ENCODE data around the gene SPHK2.
"Not testable (repeated sequence)": the region's sequence is repeated elsewhere in the genome, so short reads cannot be mapped to it uniquely, and the experiment has no call there.

Gene SPHK2

DNA sequence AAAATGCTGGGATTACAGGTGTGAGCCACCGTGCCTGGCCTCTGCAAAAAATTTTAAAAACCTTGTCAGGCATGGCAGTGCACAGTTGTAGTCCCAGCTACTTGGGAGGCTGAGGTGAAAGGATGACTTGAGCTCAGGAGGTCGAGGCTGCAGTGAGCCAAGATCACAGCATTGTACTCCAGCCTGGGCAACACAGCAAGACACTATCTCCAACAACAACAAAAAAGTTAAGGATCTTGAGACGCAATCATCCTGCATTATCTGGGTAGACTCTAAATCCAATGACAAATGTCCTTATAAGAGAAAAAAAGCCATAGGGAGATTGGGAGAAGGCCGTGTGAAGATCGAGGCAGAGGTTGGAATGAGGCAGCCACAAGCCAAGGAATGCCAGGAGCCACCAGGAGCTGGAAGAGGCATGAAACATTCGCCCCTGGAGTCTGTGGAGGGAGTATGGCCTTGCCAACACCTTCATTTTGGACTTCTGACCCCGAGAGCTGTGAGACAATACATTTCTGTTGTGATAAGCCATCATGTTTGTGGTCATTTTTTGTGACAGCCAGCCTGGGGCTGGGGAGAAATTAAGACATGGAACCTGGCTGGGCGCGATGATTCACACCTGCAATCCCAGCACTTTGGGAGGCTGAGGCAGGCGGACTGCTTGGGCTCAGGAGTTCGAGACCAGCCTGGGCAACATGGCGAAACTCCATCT, 31.8 kb downstream of the SPHK2 start:
- peaks cover 4% of the 10 kb centered on the region; the same call in 1 of the 2 replicates for H3K4me1 ChIP-seq (ENCODE audit: insufficient read depth, low read length)
- H3K9me3 ChIP-seq (ENCODE audit: insufficient read depth, low read depth, low read length) = no peaks in the 10 kb centered on the region
- 93% methylated on average over 10 of the region's 12 CpGs for WGBS
- H3K27me3 ChIP-seq (ENCODE audit: insufficient read depth, low read length) = no peaks in the 10 kb centered on the region
- no peak overlapping the region for H3K4me3 ChIP-seq (ENCODE audit: low read length)
- no peaks in the 10 kb centered on the region for H3K36me3 ChIP-seq (ENCODE audit: insufficient read depth, low read length)
- H3K27ac ChIP-seq (ENCODE audit: low read depth, low read length) = no peak overlapping the region
- H3K9ac ChIP-seq (ENCODE audit: low read depth, low read length) = no peak overlapping the region

DNA sequence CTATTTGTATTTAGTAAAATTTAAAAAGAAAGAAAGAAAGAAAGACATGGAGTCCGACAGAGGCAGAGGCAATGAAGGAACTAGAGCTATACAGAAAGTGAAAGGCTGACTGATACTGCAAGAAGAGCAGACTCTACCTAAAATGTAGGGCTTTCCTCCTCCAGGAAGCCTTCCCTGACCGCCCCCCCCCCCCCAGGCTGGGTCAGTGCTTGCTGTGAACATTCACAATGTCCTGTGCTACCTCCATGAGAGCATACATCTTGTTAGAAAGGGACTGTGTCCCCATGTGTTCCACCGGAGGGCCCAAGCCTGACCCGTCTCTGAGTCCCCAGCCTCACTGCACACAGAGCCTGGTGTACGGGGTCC, 32.4 kb downstream of the SPHK2 start:
- no peaks in the 10 kb centered on the region for H3K36me3 ChIP-seq (ENCODE audit: insufficient read depth, low read length)
- no peak overlapping the region for H3K27ac ChIP-seq (ENCODE audit: low read depth, low read length)
- 74% methylated on average over 5 of the region's 5 CpGs for WGBS
- H3K9ac ChIP-seq (ENCODE audit: low read depth, low read length) = no peak overlapping the region
- no peaks in the 10 kb centered on the region for H3K27me3 ChIP-seq (ENCODE audit: insufficient read depth, low read length)
- no peaks in the 10 kb centered on the region for H3K9me3 ChIP-seq (ENCODE audit: insufficient read depth, low read depth, low read length)
- no peak overlapping the region for H3K4me3 ChIP-seq (ENCODE audit: low read length)
- H3K4me1 ChIP-seq (ENCODE audit: insufficient read depth, low read length) = peaks cover 4% of the 10 kb centered on the region; the same call in 1 of the 2 replicates

DNA sequence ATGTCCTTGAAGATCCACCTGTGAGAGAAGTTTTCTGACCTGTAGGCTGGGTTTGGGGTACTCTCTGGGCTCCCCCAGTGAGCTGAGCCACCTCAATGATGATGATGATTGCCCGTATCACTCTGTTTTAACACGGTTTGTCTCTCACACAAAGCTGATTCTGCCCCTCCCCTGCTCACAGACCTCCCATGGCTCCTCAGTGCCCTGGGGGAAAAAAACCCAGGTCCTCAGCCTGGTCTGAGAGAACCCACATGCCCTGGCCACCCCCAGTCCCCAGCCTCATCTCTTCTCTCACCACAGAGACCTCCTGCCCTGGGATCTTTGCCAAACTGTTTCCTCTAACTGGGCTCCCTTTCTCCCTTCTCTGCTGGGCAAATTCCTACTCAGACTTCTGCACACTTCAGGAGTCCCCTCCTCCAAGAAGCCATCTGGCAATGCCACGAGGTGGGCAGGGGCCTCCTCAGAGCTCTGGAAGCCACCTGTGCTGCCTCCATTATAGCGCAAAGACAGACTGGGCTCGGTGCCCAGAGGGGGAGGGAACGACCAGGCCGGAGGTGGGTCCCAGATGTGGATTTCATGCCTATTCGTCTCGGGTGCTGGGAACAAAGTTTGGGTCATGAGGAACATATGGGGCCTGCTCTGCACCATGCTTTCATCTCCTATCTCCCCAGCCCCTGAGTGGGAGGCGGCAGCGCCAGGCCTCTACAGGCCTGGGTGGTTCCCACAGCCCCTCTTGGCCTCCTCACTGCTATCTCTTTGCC, 35.2 kb downstream of the SPHK2 start:
- no peaks in the 10 kb centered on the region for H3K9me3 ChIP-seq (ENCODE audit: insufficient read depth, low read depth, low read length)
- peak overlapping the region; percentile 26; the same call in 1 of the 2 replicates for H3K9ac ChIP-seq (ENCODE audit: low read depth, low read length)
- no peak overlapping the region for H3K27ac ChIP-seq (ENCODE audit: low read depth, low read length)
- H3K4me1 ChIP-seq (ENCODE audit: insufficient read depth, low read length) = peaks cover 7% of the 10 kb centered on the region; the same call in 1 of the 2 replicates
- no peaks in the 10 kb centered on the region for H3K27me3 ChIP-seq (ENCODE audit: insufficient read depth, low read length)
- H3K4me3 ChIP-seq (ENCODE audit: low read length) = no peak overlapping the region
- WGBS = 78% methylated on average over 11 of the region's 11 CpGs
- H3K36me3 ChIP-seq (ENCODE audit: insufficient read depth, low read length) = no peaks in the 10 kb centered on the region

DNA sequence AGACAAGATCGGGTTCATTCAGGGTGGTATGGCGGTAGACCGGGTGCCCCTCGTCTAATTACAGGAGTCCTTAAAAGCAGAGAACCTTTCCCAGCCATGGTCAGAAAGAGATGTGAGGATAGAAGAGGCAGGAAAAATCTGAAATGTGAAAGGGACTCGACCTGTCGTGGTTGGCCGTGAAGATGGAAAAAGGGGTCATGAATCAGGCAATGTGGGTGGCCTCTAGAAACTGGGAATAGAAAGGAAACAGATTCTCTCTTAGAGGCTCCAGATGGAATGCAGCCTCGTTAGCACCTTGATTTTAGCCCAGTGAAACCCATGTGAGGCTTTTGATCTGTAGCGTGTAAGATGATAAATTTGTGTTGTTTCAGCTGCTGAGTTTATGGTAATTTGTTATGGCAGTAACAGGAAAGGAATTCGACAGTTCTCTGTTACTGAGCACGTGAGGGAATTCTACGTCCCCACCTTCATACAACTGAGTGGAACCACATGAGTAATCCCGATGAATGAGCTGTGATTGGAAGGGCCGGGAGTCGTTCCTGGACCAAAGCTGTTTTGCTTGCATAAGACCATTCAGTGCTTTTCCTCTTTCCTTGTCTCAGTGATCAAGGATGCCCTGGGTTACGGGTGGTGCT, 37.7 kb downstream of the SPHK2 start:
- Histone ChIP-seq H3K36me3 (ENCODE audit: insufficient read depth, low read length) (no peaks in the 10 kb centered on the region), H3K27ac (ENCODE audit: low read depth, low read length) (no peak overlapping the region), H3K4me3 (ENCODE audit: low read length) (no peak overlapping the region), H3K27me3 (ENCODE audit: insufficient read depth, low read length) (no peaks in the 10 kb centered on the region), H3K9me3 (ENCODE audit: insufficient read depth, low read depth, low read length) (no peaks in the 10 kb centered on the region), H3K4me1 (ENCODE audit: insufficient read depth, low read length) (peaks cover 7% of the 10 kb centered on the region; the same call in 1 of the 2 replicates), H3K9ac (ENCODE audit: low read depth, low read length) (no peak overlapping the region)
- WGBS = 48% methylated on average over 16 of the region's 16 CpGs

DNA sequence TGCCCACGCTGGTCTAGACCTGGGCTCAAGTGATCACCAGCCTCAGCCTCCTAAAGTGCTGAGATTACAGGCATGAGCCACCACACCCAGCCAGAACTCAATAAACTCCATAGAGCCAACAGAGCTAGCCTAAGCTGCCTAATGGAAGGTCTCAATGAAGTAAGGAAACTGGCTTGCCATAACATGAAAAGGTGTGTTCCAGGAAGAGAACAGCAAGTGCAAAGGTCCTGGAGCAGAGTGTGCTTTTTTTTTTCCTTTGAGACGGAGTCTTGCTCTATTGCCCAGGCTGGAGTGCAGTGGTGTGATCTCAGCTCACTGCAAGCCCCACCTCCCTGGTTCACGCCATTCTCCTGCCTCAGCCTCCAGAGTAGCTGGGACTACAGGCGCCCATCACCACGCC, 38.5 kb downstream of the SPHK2 start:
- 97% methylated on average over 5 of the region's 5 CpGs for WGBS
- not testable (repeated sequence) for H3K4me1 ChIP-seq (ENCODE audit: insufficient read depth, low read length); H3K36me3 ChIP-seq (ENCODE audit: insufficient read depth, low read length); H3K4me3 ChIP-seq (ENCODE audit: low read length); H3K27me3 ChIP-seq (ENCODE audit: insufficient read depth, low read length); H3K9ac ChIP-seq (ENCODE audit: low read depth, low read length); H3K9me3 ChIP-seq (ENCODE audit: insufficient read depth, low read depth, low read length); H3K27ac ChIP-seq (ENCODE audit: low read depth, low read length)

DNA sequence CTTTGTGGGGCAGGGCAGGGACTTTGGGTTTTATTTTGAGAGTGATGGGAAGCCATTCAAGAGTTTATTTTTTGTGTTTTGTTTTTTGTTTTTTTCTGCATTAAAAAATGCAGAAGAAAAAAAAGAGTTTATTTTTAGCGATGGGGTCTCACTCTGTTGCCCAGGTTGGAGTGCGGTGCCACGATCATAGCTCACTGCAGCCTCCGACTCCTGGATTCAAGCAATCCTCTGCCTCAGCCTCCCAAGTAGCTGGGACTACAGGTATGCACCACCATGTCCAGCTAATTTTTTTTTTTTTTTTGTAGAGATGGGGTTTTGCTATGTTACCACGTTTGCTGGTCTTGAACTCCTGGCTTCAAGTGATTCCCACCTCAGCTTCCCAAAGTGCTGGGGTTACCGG, 39.2 kb downstream of the SPHK2 start:
- no peaks in the 10 kb centered on the region for H3K9me3 ChIP-seq (ENCODE audit: insufficient read depth, low read depth, low read length)
- WGBS = 96% methylated on average over 6 of the region's 6 CpGs
- H3K4me3 ChIP-seq (ENCODE audit: low read length) = no peak overlapping the region
- H3K27ac ChIP-seq (ENCODE audit: low read depth, low read length) = no peak overlapping the region
- no peak overlapping the region for H3K9ac ChIP-seq (ENCODE audit: low read depth, low read length)
- no peaks in the 10 kb centered on the region for H3K36me3 ChIP-seq (ENCODE audit: insufficient read depth, low read length)
- H3K27me3 ChIP-seq (ENCODE audit: insufficient read depth, low read length) = no peaks in the 10 kb centered on the region
- peaks cover 7% of the 10 kb centered on the region; the same call in 1 of the 2 replicates for H3K4me1 ChIP-seq (ENCODE audit: insufficient read depth, low read length)

DNA sequence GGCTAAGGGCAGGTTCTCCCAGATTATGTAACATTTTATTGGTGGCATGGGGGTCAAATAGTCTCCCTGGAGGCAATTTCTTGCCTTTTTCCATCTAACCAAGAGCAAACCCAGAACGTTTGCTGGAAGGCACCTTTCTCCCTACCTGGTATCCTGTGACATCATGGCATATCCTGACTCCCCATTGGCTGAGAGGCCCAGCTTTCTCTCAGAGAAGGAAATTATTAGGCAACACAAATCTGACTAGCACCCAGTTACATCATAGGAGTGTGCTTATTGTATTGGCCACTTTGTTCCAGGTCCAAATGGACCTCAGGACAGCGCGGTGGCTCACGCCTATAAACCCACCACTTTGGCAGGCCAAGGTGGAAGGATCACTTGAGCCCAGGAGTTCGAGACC, 40.5 kb downstream of the SPHK2 start:
- Histone ChIP-seq H3K36me3 (ENCODE audit: insufficient read depth, low read length) (no peaks in the 10 kb centered on the region), H3K9ac (ENCODE audit: low read depth, low read length) (no peak overlapping the region), H3K4me1 (ENCODE audit: insufficient read depth, low read length) (peaks cover 4% of the 10 kb centered on the region; the same call in 1 of the 2 replicates), H3K9me3 (ENCODE audit: insufficient read depth, low read depth, low read length) (no peaks in the 10 kb centered on the region), H3K4me3 (ENCODE audit: low read length) (no peak overlapping the region), H3K27ac (ENCODE audit: low read depth, low read length) (no peak overlapping the region), H3K27me3 (ENCODE audit: insufficient read depth, low read length) (no peaks in the 10 kb centered on the region)
- WGBS = 88% methylated on average over 5 of the region's 5 CpGs

DNA sequence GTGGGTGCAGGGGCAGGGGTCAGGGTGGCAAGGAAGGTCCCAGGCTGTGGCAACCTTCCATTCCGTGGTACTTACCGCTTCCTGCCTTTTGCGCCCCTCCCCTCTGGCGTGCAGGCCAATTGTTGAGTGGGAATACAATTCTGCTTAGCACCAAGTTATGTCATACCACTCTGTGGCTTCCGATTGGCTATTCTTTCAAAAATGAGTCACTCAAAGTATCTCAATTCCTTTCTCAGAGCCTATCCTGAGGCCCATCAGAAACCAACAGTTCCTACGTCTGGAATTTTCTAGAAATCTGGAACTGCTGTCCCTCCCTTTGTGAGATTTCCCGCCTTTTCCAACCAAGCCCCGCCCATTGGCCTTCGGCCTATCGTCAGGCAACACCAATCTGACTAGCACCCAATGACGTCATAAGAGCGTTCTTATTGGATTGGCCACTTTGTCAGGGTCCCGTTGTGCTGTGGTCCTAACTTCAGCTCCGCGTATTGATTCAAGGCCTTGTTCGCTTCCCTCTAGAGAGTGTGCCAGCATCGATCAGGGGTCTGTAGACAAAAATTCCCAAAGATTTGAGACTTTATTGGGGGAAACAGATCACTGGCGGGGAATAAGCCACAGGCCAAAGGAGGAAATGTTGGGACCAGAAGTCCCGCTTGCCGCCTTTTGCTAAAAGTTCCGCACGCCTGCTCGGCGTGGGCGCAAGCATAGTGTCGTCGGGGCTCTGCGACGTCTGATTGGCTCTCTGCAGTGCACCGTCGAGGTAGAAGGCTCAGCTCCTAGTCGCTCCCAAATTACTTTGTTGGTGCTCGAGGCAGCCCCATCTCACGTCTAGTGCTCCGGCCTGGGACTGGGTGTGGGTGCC, 41.8 kb downstream of the SPHK2 start:
- Histone ChIP-seq H3K27me3 (ENCODE audit: insufficient read depth, low read length) (no peaks in the 10 kb centered on the region), H3K27ac (ENCODE audit: low read depth, low read length) (no peak overlapping the region), H3K9ac (ENCODE audit: low read depth, low read length) (no peak overlapping the region), H3K4me3 (ENCODE audit: low read length) (no peak overlapping the region), H3K9me3 (ENCODE audit: insufficient read depth, low read depth, low read length) (no peaks in the 10 kb centered on the region), H3K36me3 (ENCODE audit: insufficient read depth, low read length) (no peaks in the 10 kb centered on the region), H3K4me1 (ENCODE audit: insufficient read depth, low read length) (0 out of 2 replicates have a peak, but pooled peaks cover 3% of the 10 kb centered on the region)
- WGBS = 88% methylated on average over 35 of the region's 35 CpGs

DNA sequence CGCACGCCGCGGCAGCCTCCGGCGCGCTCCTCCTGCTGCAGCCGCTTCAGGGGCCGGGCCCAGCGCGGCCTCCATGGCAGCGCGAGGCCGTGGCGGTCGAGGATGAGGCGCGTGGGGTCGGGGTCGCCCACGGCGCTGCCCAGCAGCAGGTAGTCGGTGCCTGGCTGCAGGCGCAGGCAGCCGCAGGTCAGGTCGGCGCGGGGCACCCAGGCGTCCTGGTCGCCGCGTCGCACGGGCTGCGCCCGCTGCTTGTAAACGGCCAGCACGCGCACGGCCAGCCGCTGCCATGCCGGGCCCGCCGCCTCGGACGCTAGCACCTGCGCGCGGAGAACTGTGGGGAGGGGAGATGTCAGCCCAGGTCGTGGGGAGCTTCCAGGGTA, 42.4 kb downstream of the SPHK2 start:
- H3K27ac ChIP-seq (ENCODE audit: low read depth, low read length) = no peak overlapping the region
- H3K27me3 ChIP-seq (ENCODE audit: insufficient read depth, low read length) = no peaks in the 10 kb centered on the region
- H3K36me3 ChIP-seq (ENCODE audit: insufficient read depth, low read length) = no peaks in the 10 kb centered on the region
- WGBS = 96% methylated on average over 50 of the region's 50 CpGs
- no peaks in the 10 kb centered on the region for H3K9me3 ChIP-seq (ENCODE audit: insufficient read depth, low read depth, low read length)
- H3K4me3 ChIP-seq (ENCODE audit: low read length) = no peak overlapping the region
- 0 out of 2 replicates have a peak, but pooled peaks cover 3% of the 10 kb centered on the region for H3K4me1 ChIP-seq (ENCODE audit: insufficient read depth, low read length)
- no peak overlapping the region for H3K9ac ChIP-seq (ENCODE audit: low read depth, low read length)

DNA sequence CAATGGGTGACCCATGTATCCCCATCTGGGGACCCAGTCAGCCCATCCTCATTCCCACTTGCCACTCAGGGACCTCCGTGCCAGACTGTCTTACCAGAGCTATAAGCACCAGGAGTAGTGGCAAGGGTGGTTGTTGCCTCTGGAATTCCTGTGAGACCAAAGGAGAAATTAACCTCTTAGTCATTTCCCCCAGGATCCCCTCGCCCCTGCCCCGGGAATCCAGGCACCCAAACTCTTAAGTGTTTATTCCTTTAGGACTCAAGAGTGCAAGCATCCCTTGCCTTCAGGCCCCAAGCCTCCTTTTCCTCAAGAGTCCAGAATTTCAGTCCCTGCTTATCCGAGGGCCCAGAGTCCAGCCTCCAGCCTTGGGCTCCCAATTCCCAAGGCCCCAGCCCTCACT, 44.4 kb downstream of the SPHK2 start:
- 91% methylated on average over 4 of the region's 4 CpGs for WGBS
- H3K9ac ChIP-seq (ENCODE audit: low read depth, low read length) = no peak overlapping the region
- no peaks in the 10 kb centered on the region for H3K4me1 ChIP-seq (ENCODE audit: insufficient read depth, low read length)
- no peaks in the 10 kb centered on the region for H3K9me3 ChIP-seq (ENCODE audit: insufficient read depth, low read depth, low read length)
- no peak overlapping the region for H3K27ac ChIP-seq (ENCODE audit: low read depth, low read length)
- H3K4me3 ChIP-seq (ENCODE audit: low read length) = no peak overlapping the region
- H3K27me3 ChIP-seq (ENCODE audit: insufficient read depth, low read length) = no peaks in the 10 kb centered on the region
- no peaks in the 10 kb centered on the region for H3K36me3 ChIP-seq (ENCODE audit: insufficient read depth, low read length)
